Measurements from ENCODE around the gene SLC25A40.

SLC25A40 gene

GRCh38 chr7:87899255-87899654 lies 23.1 kb upstream of the SLC25A40 start:
- no peaks in the 10 kb centered on the region for H3K4me1 ChIP-seq (ENCODE audit: control insufficient read depth, low read length)
- H3K4me3 ChIP-seq (ENCODE audit: low read length), result no peak overlapping the region
- H4K20me1 ChIP-seq (ENCODE audit: control insufficient read depth, insufficient read depth, low read depth, low read length), result no peaks in the 10 kb centered on the region
- no peak overlapping the region for H3K27ac ChIP-seq (ENCODE audit: low read depth, low read length)
- no peaks in the 10 kb centered on the region for H3F3A ChIP-seq (ENCODE audit: control insufficient read depth, insufficient read depth)
- H3K79me2 ChIP-seq (ENCODE audit: control insufficient read depth, low read length), result peaks cover 21% of the 10 kb centered on the region
- H3K27me3 ChIP-seq (ENCODE audit: control insufficient read depth, low read length), result no peaks in the 10 kb centered on the region
- peaks cover 98% of the 10 kb centered on the region for H3K36me3 ChIP-seq (ENCODE audit: control insufficient read depth, low read length)
- no peaks in the 10 kb centered on the region for H3K9me2 ChIP-seq (replicated peaks; ENCODE audit: control insufficient read depth, low read length)
- no peak for TF ChIP-seq CTCF (IDR thresholded peaks at IDR 0.05; ENCODE audit: low read depth, low read length, poor library complexity, severe bottlenecking)
- no peak for TF ChIP-seq EZH2phosphoT487 (IDR thresholded peaks at IDR 0.05; ENCODE audit: borderline replicate concordance, low read length)
- H3K4me2 ChIP-seq (ENCODE audit: low read length), result no peak overlapping the region
- H3K9me3 ChIP-seq (ENCODE audit: control insufficient read depth, insufficient read depth, low read length), result no peaks in the 10 kb centered on the region

GRCh38 chr7:87895363-87895762 lies 19.2 kb upstream of the SLC25A40 start:
- Histone ChIP-seq H3F3A (ENCODE audit: control insufficient read depth, insufficient read depth) (peaks cover 5% of the 10 kb centered on the region; the same call in 1 of the 2 replicates), H3K27me3 (ENCODE audit: control insufficient read depth, low read length) (no peaks in the 10 kb centered on the region), H3K79me2 (ENCODE audit: control insufficient read depth, low read length) (peaks cover 51% of the 10 kb centered on the region), H3K4me2 (ENCODE audit: low read length) (no peak overlapping the region), H3K9me2 (replicated peaks; ENCODE audit: control insufficient read depth, low read length) (no peaks in the 10 kb centered on the region), H4K20me1 (ENCODE audit: control insufficient read depth, insufficient read depth, low read depth, low read length) (0 out of 2 replicates have a peak, but pooled peaks cover 8% of the 10 kb centered on the region), H3K27ac (ENCODE audit: low read depth, low read length) (no peak overlapping the region), H3K36me3 (ENCODE audit: control insufficient read depth, low read length) (peaks cover 96% of the 10 kb centered on the region), H3K4me1 (ENCODE audit: control insufficient read depth, low read length) (no peaks in the 10 kb centered on the region), H3K4me3 (ENCODE audit: low read length) (no peak overlapping the region), H3K9me3 (ENCODE audit: control insufficient read depth, insufficient read depth, low read length) (no peaks in the 10 kb centered on the region)
- no peak for TF ChIP-seq EZH2phosphoT487 (IDR thresholded peaks at IDR 0.05; ENCODE audit: borderline replicate concordance, low read length)
- TF ChIP-seq CTCF (IDR thresholded peaks at IDR 0.05; ENCODE audit: low read depth, low read length, poor library complexity, severe bottlenecking), result no peak

- no peak overlapping the region for H3K4me3 ChIP-seq (ENCODE audit: low read length)
- H3K4me1 ChIP-seq (ENCODE audit: control insufficient read depth, low read length), result peaks cover 13% of the 10 kb centered on the region
- TF ChIP-seq EZH2phosphoT487 (IDR thresholded peaks at IDR 0.05; ENCODE audit: borderline replicate concordance, low read length) (no peak), CTCF (IDR thresholded peaks at IDR 0.05; ENCODE audit: low read depth, low read length, poor library complexity, severe bottlenecking) (peak; percentile 56)
- H3K27ac ChIP-seq (ENCODE audit: low read depth, low read length), result no peak overlapping the region
- H4K20me1 ChIP-seq (ENCODE audit: control insufficient read depth, insufficient read depth, low read depth, low read length), result peaks cover 22% of the 10 kb centered on the region
- no peaks in the 10 kb centered on the region for H3K27me3 ChIP-seq (ENCODE audit: control insufficient read depth, low read length)
- H3K4me2 ChIP-seq (ENCODE audit: low read length), result no peak overlapping the region
- H3F3A ChIP-seq (ENCODE audit: control insufficient read depth, insufficient read depth), result peaks cover 34% of the 10 kb centered on the region
- peaks cover 99% of the 10 kb centered on the region for H3K36me3 ChIP-seq (ENCODE audit: control insufficient read depth, low read length)
- no peaks in the 10 kb centered on the region for H3K9me2 ChIP-seq (replicated peaks; ENCODE audit: control insufficient read depth, low read length)
- H3K79me2 ChIP-seq (ENCODE audit: control insufficient read depth, low read length), result peaks cover 95% of the 10 kb centered on the region
- H3K9me3 ChIP-seq (ENCODE audit: control insufficient read depth, insufficient read depth, low read length), result no peaks in the 10 kb centered on the region
Measured at GRCh38 chr7:87886875-87887274, 10.7 kb upstream of the SLC25A40 start.
